ENCODE measurements around the gene LIPC. TPM values are rescaled to one million over a fixed set of nuclear protein-coding genes. Genes with fewer than 3 reads are reported as not detected.
A peak's percentile ranks its signal among the peaks of the same experiment; 100 is the strongest.

The LIPC gene
- total RNA-seq, 1 donor from 2014 or later = not detected

DNA sequence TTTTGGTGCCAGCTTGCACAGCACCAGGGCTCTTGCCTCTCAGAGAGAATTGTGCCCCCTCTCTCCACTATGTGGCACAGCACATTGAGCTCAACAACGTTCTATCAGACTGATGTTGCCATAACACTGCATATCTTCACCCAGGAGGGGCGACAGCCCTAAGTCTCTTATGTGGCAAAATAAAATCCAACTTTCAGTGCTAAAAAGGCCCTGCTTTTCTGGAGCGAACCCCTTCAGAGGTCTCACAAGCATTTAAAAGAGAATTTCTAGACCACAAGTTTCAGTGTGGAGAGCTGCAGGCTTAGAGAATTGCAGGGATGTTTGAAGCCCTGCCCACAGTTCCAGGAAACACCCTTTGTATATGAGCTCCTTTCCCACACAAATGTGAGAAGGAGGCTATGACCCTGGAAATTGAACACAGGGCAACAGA, 85.5 kb downstream of the LIPC start:
- H3K4me3 Mint-ChIP-seq (ENCODE audit: unreplicated experiment) = no peak overlapping the region
- H3K9me3 Mint-ChIP-seq (ENCODE audit: unreplicated experiment) = no peaks in the 10 kb centered on the region
- H3K27ac Mint-ChIP-seq (ENCODE audit: unreplicated experiment) = no peak overlapping the region
- peaks cover 52% of the 10 kb centered on the region for H3K4me1 Mint-ChIP-seq (ENCODE audit: unreplicated experiment)
- no peak for TF ChIP-seq CTCF (IDR thresholded peaks at IDR 0.05; ENCODE audit: unreplicated experiment)
- H3K27me3 Mint-ChIP-seq (ENCODE audit: unreplicated experiment) = peaks cover 11% of the 10 kb centered on the region
- no peak for DNase-seq (ENCODE audit: low spot score)
- no peaks in the 10 kb centered on the region for H3K36me3 Mint-ChIP-seq (ENCODE audit: low read depth, unreplicated experiment)

- H3K4me3 Mint-ChIP-seq (ENCODE audit: unreplicated experiment) = no peak overlapping the region
- peak overlapping the region; percentile 16 for H3K27ac Mint-ChIP-seq (ENCODE audit: unreplicated experiment)
- DNase-seq (ENCODE audit: low spot score) = no peak
- H3K36me3 Mint-ChIP-seq (ENCODE audit: low read depth, unreplicated experiment) = no peaks in the 10 kb centered on the region
- no peak for TF ChIP-seq CTCF (IDR thresholded peaks at IDR 0.05; ENCODE audit: unreplicated experiment)
- peaks cover 55% of the 10 kb centered on the region for H3K4me1 Mint-ChIP-seq (ENCODE audit: unreplicated experiment)
- no peaks in the 10 kb centered on the region for H3K9me3 Mint-ChIP-seq (ENCODE audit: unreplicated experiment)
- peaks cover 11% of the 10 kb centered on the region for H3K27me3 Mint-ChIP-seq (ENCODE audit: unreplicated experiment)
These were observed 86.1 kb downstream of the LIPC start for GRCh38 chr15:58517682-58518525.

- Mint-ChIP-seq H3K9me3 (ENCODE audit: unreplicated experiment) (no peaks in the 10 kb centered on the region), H3K27me3 (ENCODE audit: unreplicated experiment) (peaks cover 11% of the 10 kb centered on the region), H3K4me3 (ENCODE audit: unreplicated experiment) (no peak overlapping the region), H3K36me3 (ENCODE audit: low read depth, unreplicated experiment) (no peaks in the 10 kb centered on the region), H3K27ac (ENCODE audit: unreplicated experiment) (peak overlapping the region; percentile 16), H3K4me1 (ENCODE audit: unreplicated experiment) (peaks cover 48% of the 10 kb centered on the region)
- no peak for TF ChIP-seq CTCF (IDR thresholded peaks at IDR 0.05; ENCODE audit: unreplicated experiment)
- DNase-seq (ENCODE audit: low spot score) = no peak
These were observed 86.8 kb downstream of the LIPC start for GRCh38 chr15:58518626-58519025.

- DNase-seq (ENCODE audit: low spot score) = no peak
- TF ChIP-seq CTCF (IDR thresholded peaks at IDR 0.05; ENCODE audit: unreplicated experiment) = no peak
- Mint-ChIP-seq H3K27me3 (ENCODE audit: unreplicated experiment) (peaks cover 11% of the 10 kb centered on the region), H3K4me1 (ENCODE audit: unreplicated experiment) (peaks cover 46% of the 10 kb centered on the region), H3K36me3 (ENCODE audit: low read depth, unreplicated experiment) (no peaks in the 10 kb centered on the region), H3K4me3 (ENCODE audit: unreplicated experiment) (no peak overlapping the region), H3K9me3 (ENCODE audit: unreplicated experiment) (no peaks in the 10 kb centered on the region), H3K27ac (ENCODE audit: unreplicated experiment) (peak overlapping the region; percentile 59)
These were observed 87.7 kb downstream of the LIPC start for GRCh38 chr15:58519516-58519915.

DNA sequence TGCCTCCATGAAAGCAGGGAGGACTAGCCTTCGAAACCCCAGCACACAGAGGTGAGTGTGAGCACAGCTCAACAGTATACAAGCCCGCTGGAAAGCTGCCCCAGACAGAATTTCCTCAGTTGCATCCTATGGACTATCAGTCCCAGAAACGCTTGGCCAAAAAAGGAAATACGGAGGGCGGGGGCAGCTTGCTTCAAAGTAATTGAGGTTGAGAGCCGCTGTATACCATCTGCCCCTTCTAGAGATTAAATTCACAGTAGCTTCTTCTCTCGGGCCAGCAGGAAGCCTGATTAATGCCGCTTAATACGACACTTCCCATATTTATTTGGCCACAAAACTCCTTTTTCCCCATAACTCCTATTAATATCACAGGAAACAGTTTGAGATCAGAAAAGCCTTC, 88.7 kb downstream of the LIPC start:
- Mint-ChIP-seq H3K36me3 (ENCODE audit: low read depth, unreplicated experiment) (no peaks in the 10 kb centered on the region), H3K27ac (ENCODE audit: unreplicated experiment) (peak overlapping the region; percentile 62), H3K4me1 (ENCODE audit: unreplicated experiment) (peaks cover 46% of the 10 kb centered on the region), H3K9me3 (ENCODE audit: unreplicated experiment) (no peaks in the 10 kb centered on the region), H3K4me3 (ENCODE audit: unreplicated experiment) (no peak overlapping the region), H3K27me3 (ENCODE audit: unreplicated experiment) (peaks cover 11% of the 10 kb centered on the region)
- TF ChIP-seq CTCF (IDR thresholded peaks at IDR 0.05; ENCODE audit: unreplicated experiment) = no peak
- DNase-seq (ENCODE audit: low spot score) = no peak

All from endothelial cell (in vitro differentiated cells).